ENCODE results near the gene MXD1. TPM values are rescaled to one million over a fixed set of nuclear protein-coding genes. Genes with fewer than 3 reads are reported as not detected.

Gene MXD1
- total and polyA plus RNA-seq, 2 donors (not counting 3 experiments of a cell fraction or from before 2014, with no cell fraction given) = 6.7 to 10.6 TPM

DNA sequence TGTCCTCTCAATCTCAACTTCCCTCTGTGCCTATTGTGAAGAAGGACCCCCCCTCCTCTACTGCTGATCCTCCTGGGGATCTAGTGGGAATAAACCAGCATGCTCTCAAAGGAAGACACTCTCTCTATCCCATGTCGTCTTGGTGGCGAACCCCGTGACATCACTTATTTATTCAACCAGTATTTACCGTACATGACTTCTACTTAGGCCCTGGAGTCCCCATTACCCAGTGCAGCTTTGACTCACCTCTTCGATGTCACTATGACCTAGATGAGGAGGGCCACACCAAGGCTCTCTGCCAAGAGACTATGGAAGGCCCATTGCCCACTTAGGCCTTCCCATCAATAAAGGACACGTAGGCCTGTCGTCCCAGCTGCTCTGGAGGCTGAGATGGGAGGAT is 29.8 kb downstream of the MXD1 start:
- Histone ChIP-seq H3K4me2 (ENCODE audit: insufficient read depth, low read length) (no peak overlapping the region), H3K9ac (replicated peaks; ENCODE audit: extremely low read depth, insufficient read depth, low read length) (no peak overlapping the region), H3K9me1 (replicated peaks; ENCODE audit: control insufficient read depth, extremely low read depth, insufficient read depth, low read length) (no peaks in the 10 kb centered on the region), H3K79me2 (ENCODE audit: control insufficient read depth, insufficient read depth, low read length) (no peaks in the 10 kb centered on the region), H3K4me1 (ENCODE audit: control insufficient read depth, extremely low read depth, insufficient read depth, low read length) (peaks cover 25% of the 10 kb centered on the region), H3K9me3 (replicated peaks; ENCODE audit: control insufficient read depth, insufficient read depth, low read length) (no peaks in the 10 kb centered on the region), H3K27me3 (ENCODE audit: control insufficient read depth in 2 of 2, insufficient read depth in 2 of 2, low read length in 2 of 2) (no peaks in the 10 kb centered on the region), H4K20me1 (replicated peaks; ENCODE audit: control insufficient read depth, extremely low read depth, insufficient read depth, low read length) (no peaks in the 10 kb centered on the region), H2AFZ (ENCODE audit: low read depth, low read length) (no peak overlapping the region), H3K4me3 (replicated peaks in 1 of 3; ENCODE audit: insufficient read depth in 1 of 3, low read depth in 1 of 3, low read length in 3 of 3) (no peak overlapping the region), H3K36me3 (ENCODE audit: control insufficient read depth in 2 of 2, extremely low read depth in 1 of 2, insufficient read depth in 2 of 2, low read length in 2 of 2) (peaks cover under 1 to 2% of the 10 kb centered on the region in 2 experiments), H3K27ac (ENCODE audit: insufficient read depth, low read depth, low read length) (no peak overlapping the region)
- ChIA-PET CTCF (interaction anchor here (1.2 to 5.3 kb wide), 5 partner anchors 11 to 126 kb away, joined by 4 to 19 read pairs (median 4); partner anchors contain the start of gene MXD1), POLR2A (no interaction called here)
- intact Hi-C loops (cut with micrococcal nuclease) = loop anchor here (5.0 kb wide), 1 partner anchor 58 kb away; no protein-coding TSS in a partner anchor
- TF ChIP-seq GATA2 (IDR thresholded peaks at IDR 0.05; ENCODE audit: insufficient read depth, insufficient read length, low read depth, low read length) (no peak), EZH2 (IDR thresholded peaks at IDR 0.05; ENCODE audit: borderline replicate concordance, low read depth, low read length, severe bottlenecking) (no peak), MYC (IDR thresholded peaks at IDR 0.05; ENCODE audit: low read depth, low read length) (no peak), JUN (IDR thresholded peaks at IDR 0.05; ENCODE audit: borderline replicate concordance, insufficient read depth, insufficient read length, low read depth) (no peak), FOS (IDR thresholded peaks at IDR 0.05; ENCODE audit: borderline replicate concordance, insufficient read depth, low read length) (no peak), POLR2A (IDR thresholded peaks at IDR 0.05; ENCODE audit: low read depth, low read length) (no peak), POLR2AphosphoS5 (IDR thresholded peaks at IDR 0.05; ENCODE audit: insufficient read depth, low read depth, low read length) (no peak)
- TF ChIP-seq, protein P1, sequence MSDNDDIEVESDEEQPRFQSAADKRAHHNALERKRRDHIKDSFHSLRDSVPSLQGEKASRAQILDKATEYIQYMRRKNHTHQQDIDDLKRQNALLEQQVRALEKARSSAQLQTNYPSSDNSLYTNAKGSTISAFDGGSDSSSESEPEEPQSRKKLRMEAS (IDR thresholded peaks at IDR 0.05; ENCODE audit: insufficient read depth, insufficient read length) = no peak
- TF ChIP-seq, protein P2, sequence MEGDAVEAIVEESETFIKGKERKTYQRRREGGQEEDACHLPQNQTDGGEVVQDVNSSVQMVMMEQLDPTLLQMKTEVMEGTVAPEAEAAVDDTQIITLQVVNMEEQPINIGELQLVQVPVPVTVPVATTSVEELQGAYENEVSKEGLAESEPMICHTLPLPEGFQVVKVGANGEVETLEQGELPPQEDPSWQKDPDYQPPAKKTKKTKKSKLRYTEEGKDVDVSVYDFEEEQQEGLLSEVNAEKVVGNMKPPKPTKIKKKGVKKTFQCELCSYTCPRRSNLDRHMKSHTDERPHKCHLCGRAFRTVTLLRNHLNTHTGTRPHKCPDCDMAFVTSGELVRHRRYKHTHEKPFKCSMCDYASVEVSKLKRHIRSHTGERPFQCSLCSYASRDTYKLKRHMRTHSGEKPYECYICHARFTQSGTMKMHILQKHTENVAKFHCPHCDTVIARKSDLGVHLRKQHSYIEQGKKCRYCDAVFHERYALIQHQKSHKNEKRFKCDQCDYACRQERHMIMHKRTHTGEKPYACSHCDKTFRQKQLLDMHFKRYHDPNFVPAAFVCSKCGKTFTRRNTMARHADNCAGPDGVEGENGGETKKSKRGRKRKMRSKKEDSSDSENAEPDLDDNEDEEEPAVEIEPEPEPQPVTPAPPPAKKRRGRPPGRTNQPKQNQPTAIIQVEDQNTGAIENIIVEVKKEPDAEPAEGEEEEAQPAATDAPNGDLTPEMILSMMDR (IDR thresholded peaks at IDR 0.05; ENCODE audit: extremely low read depth in 1 of 2, insufficient read depth in 1 of 2, low read depth in 1 of 2, low read length in 2 of 2) = no peak
- FAIRE-seq (no peak), DNase-seq (ENCODE audit: low read depth, low spot score) (no peak)
- dilution Hi-C loops (cut with MboI; ENCODE audit: extremely low pct_ligation_motif_present, low sequenced_read_pairs) = no loop called here
- BruUV-seq (replicated peaks) = no TSS peak

All from endothelial cell of umbilical vein (primary cell).